ENCODE measurements around the gene ATP6V1E1.

GRCh38 chr22:17656870-17657395, 28.4 kb upstream of the ATP6V1E1 start:
- TF ChIP-seq CTCF (IDR thresholded peaks at IDR 0.05) (no peak), POLR2A (IDR thresholded peaks at IDR 0.05) (no peak)

Measured in thyroid gland (tissue), 4 donors.